Heart left ventricle (tissue), 16 donors: ENCODE data around the gene RUNX1. TPM values are rescaled to one million over a fixed set of nuclear protein-coding genes. Genes with fewer than 3 reads are reported as not detected.

Experiments used
- ATAC-seq, 4 donors: fragments of 200-7000 bp; cut with Tn5 transposase; one replicate each; pipeline ENCODE4 v1.9.1; 2020 to 2022; ENCODE audit warnings: moderate library complexity in 4 of 4, mild to moderate bottlenecking in 3 of 4, moderate number of reproducible peaks in 1 of 4
- DNase-seq, 5 donors: peaks; one replicate each; pipeline ENCODE4 v3.0.0-alpha.2; 2020
- H3K27ac ChIP-seq, 12 donors: fragments of 200-600 bp; sonication (generic) in 4 of 12; one replicate each; pipeline versions ENCODE4 v1.5.0 to v1.8.0; 2016 to 2022; ENCODE audit warnings: mild to moderate bottlenecking in 2 of 12
- H3K27me3 ChIP-seq, 9 donors: fragments of 200-600 bp; sonication (generic) in 2 of 9; one replicate each; pipeline versions ENCODE4 v1.5.1 to v1.8.0; 2016 to 2022; ENCODE audit warnings: mild to moderate bottlenecking in 3 of 9
- H3K36me3 ChIP-seq, 9 donors: fragments of 200-600 bp; sonication (generic) in 2 of 9; one replicate each; pipeline versions ENCODE4 v1.5.0 to v1.8.0; 2018 to 2022; ENCODE audit warnings: mild to moderate bottlenecking in 2 of 9
- H3K4me1 ChIP-seq, 12 donors: fragments of 200-600 bp; sonication (generic) in 4 of 12; one replicate each; pipeline versions ENCODE4 v1.5.0 to v1.8.0; 2016 to 2022; ENCODE audit warnings: mild to moderate bottlenecking in 3 of 12
- H3K4me3 ChIP-seq, 12 donors: fragments of 200-600 bp; sonication (generic) in 4 of 12; one replicate each; pipeline versions ENCODE4 v1.5.0 to v1.8.0; 2017 to 2022; ENCODE audit warnings: mild to moderate bottlenecking in 9 of 12, moderate library complexity in 4 of 12
- H3K9me3 ChIP-seq, 12 donors: fragments of 200-600 bp; sonication (generic) in 4 of 12; one replicate each; pipeline versions ENCODE4 v1.5.0 to v1.8.0; 2016 to 2022; ENCODE audit warnings: mild to moderate bottlenecking in 1 of 12
- POLR2A ChIP-seq, 2 donors: fragments of 450-650 bp; IDR thresholded peaks; one replicate each; pipeline ENCODE4 v1.6.1; 2017; ENCODE audit warnings: antibody characterized with exemption in 2 of 2, mild to moderate bottlenecking in 2 of 2, moderate library complexity in 2 of 2
- WGBS, 4 donors: extraction: QIAGEN DNeasy Blood & Tissue Kit in 2 of 4; methylation state at CpG; one replicate each; pipeline versions ENCODE4 v1.1.5 to v1.1.7; 2013 to 2018; 5-methylcytosine and 5-hydroxymethylcytosine counted together
- intact Hi-C, 10 donors: fragments of 100-400 bp; cut with DNase I; formaldehyde crosslinking; loops; one replicate each; pipeline versions ENCODE4 v1.11.1 to v1.14.2; 2022
- polyA plus RNA-seq, 2 donors: library from polyadenylated mRNA; stranded (reverse); fragments of 200-250 nt; gene quantifications; one replicate each; pipeline ENCODE4 v1.2.3, GENCODE V29; 2013
- total RNA-seq, 9 donors: library from RNA; depleted of rRNA in 2 of 9; stranded (reverse); fragments of >200 nt in 2 of 9; fragmentation: NEBNext Ultra II Directional in 3 of 9; extraction: Animal tissue kit (Norgen Biotek cat#: 25700) in 3 of 9; gene quantifications; one replicate each; pipeline versions ENCODE4 v1.1.0 to v1.2.4, GENCODE V29; 2016 to 2023
- TF ChIP-seq, protein P1 (sequence below), 12 donors: fragments of 200-600 bp; sonication (generic) in 4 of 12; IDR thresholded peaks; one replicate each; pipeline versions ENCODE4 v1.5.0 to v1.8.0; 2018 to 2022; ENCODE audit warnings: antibody characterized with exemption in 12 of 12, mild to moderate bottlenecking in 5 of 12
- donor health status: ischemic (EF 13 %, LVEDD 7.1; RV severe dilation, severe dysfunction).
- donor health status: healthy with polysubstance abuse.
- donor health status: DM: no; HTN: yes; CAD: no.
- donor health status: DM: no; HTN: no; CAD: no.
- donor health status: ischemic (EF 25% LVEDD 6.9; RV normal size, moderate dysfunction).
- donor health status: ischemic (EF 25% LVEDD 5.7; RV mildly dilated, moderate dysfunction).
- donor health status: healthy.
- donor health status: DM: yes; HTN: yes; CAD: no.
- donor health status: ischemic (EF 35%, LVEDD 5.7; RV mildly dilated, moderate dysfunction).
- donor health status: nonischemic (EF 11% LVEDD 7.7; RV severe dilation, severe dysfunction).
- donor health status: DM: yes; HTN: yes; CAD: no.
- donor health status: PGD.
- donor health status: ischemic (EF 29% LVEDD 5.4; RV normal size, mild dysfunction).
- donor health status: nonischemic (EF 23%, LVEDD 6.1; RV moderate dilation, normal function).

The RUNX1 gene
- total and polyA plus RNA-seq, 11 donors, result 0.61 to 54.5 (median 4.1) TPM

DNA sequence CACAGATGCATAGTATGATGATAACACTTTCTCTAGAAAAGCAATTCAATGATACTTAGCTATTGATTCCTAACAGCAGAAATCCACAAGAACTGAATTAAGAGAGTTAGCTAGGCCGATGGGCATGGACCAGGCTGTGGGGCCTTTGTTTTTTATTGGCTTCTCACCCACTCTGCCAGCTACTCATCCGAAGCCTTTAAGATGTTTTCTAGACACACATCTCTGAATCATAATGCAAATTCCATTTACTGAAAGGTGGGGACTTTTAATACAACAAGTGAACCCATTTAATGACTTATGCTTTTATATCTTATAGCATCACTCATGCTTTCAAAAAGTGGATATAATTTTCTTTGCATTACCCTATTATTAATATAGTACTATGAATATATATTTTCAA is 170.2 kb downstream of the RUNX1 start:
- no peak overlapping the region for H3K4me3 ChIP-seq
- peaks cover 0 to 93% (median 12%) of the 10 kb centered on the region in 9 donors for H3K36me3 ChIP-seq
- H3K9me3 ChIP-seq, result no peaks in the 10 kb centered on the region
- H3K4me1 ChIP-seq, result peaks cover 0 to 44% (median 0%) of the 10 kb centered on the region in 12 donors
- no peak overlapping the region for H3K27ac ChIP-seq
- peaks cover 0 to 23% (median 5%) of the 10 kb centered on the region in 9 donors for H3K27me3 ChIP-seq
- WGBS, 4 donors, result 88 to 96% (median 90%) methylated on average over 2 of the region's 2 CpGs
- no peak for DNase-seq
- intact Hi-C loops, result no loop called here
- no peak for ATAC-seq
- TF ChIP-seq, protein P1, sequence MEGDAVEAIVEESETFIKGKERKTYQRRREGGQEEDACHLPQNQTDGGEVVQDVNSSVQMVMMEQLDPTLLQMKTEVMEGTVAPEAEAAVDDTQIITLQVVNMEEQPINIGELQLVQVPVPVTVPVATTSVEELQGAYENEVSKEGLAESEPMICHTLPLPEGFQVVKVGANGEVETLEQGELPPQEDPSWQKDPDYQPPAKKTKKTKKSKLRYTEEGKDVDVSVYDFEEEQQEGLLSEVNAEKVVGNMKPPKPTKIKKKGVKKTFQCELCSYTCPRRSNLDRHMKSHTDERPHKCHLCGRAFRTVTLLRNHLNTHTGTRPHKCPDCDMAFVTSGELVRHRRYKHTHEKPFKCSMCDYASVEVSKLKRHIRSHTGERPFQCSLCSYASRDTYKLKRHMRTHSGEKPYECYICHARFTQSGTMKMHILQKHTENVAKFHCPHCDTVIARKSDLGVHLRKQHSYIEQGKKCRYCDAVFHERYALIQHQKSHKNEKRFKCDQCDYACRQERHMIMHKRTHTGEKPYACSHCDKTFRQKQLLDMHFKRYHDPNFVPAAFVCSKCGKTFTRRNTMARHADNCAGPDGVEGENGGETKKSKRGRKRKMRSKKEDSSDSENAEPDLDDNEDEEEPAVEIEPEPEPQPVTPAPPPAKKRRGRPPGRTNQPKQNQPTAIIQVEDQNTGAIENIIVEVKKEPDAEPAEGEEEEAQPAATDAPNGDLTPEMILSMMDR (IDR thresholded peaks at IDR 0.05), result no peak
- no peak for TF ChIP-seq POLR2A (IDR thresholded peaks at IDR 0.05)

DNA sequence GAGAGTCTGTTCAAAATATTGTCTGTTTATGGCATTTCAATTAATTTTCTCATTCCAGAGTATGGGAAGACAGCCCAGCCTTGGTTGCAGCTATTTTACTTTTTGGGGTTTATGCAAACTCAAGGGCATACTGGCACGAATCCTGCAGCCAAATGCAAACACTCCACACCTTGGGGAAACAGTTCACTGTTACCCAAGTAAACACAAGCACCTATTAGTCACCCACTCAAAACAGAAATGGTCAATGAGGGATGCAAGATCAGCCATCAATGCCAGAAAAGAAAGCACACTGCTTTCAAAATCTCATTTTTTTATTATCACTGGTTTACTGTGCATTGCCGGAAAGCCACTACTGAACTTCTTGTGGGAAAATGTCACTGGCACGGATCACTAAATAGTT is 170.6 kb downstream of the RUNX1 start:
- ATAC-seq, result no peak
- TF ChIP-seq, protein P1 (IDR thresholded peaks at IDR 0.05), result no peak
- no peak for TF ChIP-seq POLR2A (IDR thresholded peaks at IDR 0.05)
- Histone ChIP-seq H3K36me3 (peaks cover 0 to 93% (median 15%) of the 10 kb centered on the region in 9 donors), H3K27me3 (peaks cover 0 to 18% (median 1%) of the 10 kb centered on the region in 9 donors), H3K4me1 (peaks cover 0 to 44% (median 0%) of the 10 kb centered on the region in 12 donors), H3K9me3 (no peaks in the 10 kb centered on the region), H3K27ac (no peak overlapping the region), H3K4me3 (no peak overlapping the region)
- WGBS, 4 donors, result 88 to 95% (median 93%) methylated on average over 3 of the region's 3 CpGs
- intact Hi-C loops, result no loop called here
- DNase-seq, result no peak

DNA sequence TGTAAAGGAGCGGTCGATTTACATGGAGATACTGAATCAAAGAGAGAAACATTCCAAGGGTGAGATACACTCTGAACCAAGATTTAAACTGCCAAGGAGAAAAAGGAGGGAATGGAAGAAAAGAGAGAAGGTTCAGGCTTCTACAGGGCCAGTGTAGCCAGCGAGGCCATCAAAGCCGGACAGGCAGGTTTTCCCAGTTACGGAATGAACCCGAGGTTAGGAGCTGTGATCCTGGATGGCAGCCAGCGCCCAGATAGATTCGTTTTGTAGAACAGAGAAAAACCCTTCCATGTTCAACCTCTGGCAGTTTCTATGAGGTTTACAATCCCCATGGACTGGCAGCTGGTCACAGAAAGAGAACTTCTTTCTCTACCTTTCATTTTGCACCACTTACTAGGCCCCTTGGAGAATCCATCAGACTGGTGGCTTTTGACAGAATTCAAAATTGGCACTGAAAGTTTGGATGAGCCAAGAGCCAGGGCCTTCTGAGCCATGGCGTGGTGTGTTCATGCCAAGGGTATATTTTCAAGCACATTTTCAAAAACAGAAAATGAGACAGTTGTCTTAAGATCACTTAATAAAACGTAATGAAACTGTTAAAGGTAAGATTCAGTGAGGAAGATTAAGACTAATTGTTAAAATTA is 171.5 kb downstream of the RUNX1 start:
- intact Hi-C loops, result no loop called here
- H3K4me1 ChIP-seq, result peaks cover 0 to 42% (median 0%) of the 10 kb centered on the region in 12 donors
- no peaks in the 10 kb centered on the region for H3K9me3 ChIP-seq
- H3K27me3 ChIP-seq, result peaks cover 0 to 10% (median under 1%) of the 10 kb centered on the region in 9 donors
- ATAC-seq (no peak), DNase-seq (no peak)
- WGBS, 4 donors, result 75 to 84% (median 79%) methylated on average over 10 of the region's 10 CpGs
- H3K36me3 ChIP-seq, result peaks cover 0 to 98% (median 22%) of the 10 kb centered on the region in 9 donors
- no peak overlapping the region for H3K27ac ChIP-seq
- H3K4me3 ChIP-seq, result no peak overlapping the region
- TF ChIP-seq, protein P1 (IDR thresholded peaks at IDR 0.05), result no peak
- no peak for TF ChIP-seq POLR2A (IDR thresholded peaks at IDR 0.05)

DNA sequence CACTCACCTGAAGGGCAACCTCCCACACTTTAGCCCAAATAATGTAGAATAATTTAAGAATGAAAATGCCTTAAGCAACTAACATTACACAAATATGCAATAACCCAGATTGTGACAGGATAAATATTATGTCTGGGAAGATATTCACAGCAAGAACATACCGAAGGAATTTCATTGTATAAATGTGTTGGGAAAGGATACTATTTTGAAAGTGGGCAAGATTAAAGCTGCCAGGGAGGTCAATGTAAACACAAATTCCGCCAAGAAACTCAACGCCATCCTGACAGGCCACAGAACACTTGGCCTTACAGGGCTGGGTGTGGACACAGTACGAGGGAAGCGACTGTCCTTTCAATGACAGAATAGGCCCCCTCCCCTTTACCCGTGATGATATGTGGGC is 173.3 kb downstream of the RUNX1 start:
- TF ChIP-seq POLR2A (IDR thresholded peaks at IDR 0.05), result no peak
- TF ChIP-seq, protein P1 (IDR thresholded peaks at IDR 0.05), result no peak
- Histone ChIP-seq H3K4me3 (no peak overlapping the region), H3K27ac (no peak overlapping the region), H3K4me1 (peaks cover 0 to 24% (median 0%) of the 10 kb centered on the region in 12 donors), H3K36me3 (peaks cover 0 to 99% (median 23%) of the 10 kb centered on the region in 9 donors), H3K9me3 (no peaks in the 10 kb centered on the region), H3K27me3 (peaks cover 0 to 6% (median 0%) of the 10 kb centered on the region in 9 donors)
- intact Hi-C loops, result no loop called here
- 77 to 82% (median 78%) methylated on average over 6 of the region's 6 CpGs for WGBS, 4 donors
- DNase-seq (no peak), ATAC-seq (no peak)
